IPS-11a (cell line): ENCODE results near the gene OBSCN.
"Not testable (repeated sequence)": the region's sequence is repeated elsewhere in the genome, so short reads cannot be mapped to it uniquely, and the experiment has no call there.

ENCODE experiments used
- H3K4me3 ChIP-seq: one replicate; pipeline ENCODE4 v1.5.1; 2013; ENCODE audit warnings: low read depth, low read length, control low read depth

Gene OBSCN

DNA sequence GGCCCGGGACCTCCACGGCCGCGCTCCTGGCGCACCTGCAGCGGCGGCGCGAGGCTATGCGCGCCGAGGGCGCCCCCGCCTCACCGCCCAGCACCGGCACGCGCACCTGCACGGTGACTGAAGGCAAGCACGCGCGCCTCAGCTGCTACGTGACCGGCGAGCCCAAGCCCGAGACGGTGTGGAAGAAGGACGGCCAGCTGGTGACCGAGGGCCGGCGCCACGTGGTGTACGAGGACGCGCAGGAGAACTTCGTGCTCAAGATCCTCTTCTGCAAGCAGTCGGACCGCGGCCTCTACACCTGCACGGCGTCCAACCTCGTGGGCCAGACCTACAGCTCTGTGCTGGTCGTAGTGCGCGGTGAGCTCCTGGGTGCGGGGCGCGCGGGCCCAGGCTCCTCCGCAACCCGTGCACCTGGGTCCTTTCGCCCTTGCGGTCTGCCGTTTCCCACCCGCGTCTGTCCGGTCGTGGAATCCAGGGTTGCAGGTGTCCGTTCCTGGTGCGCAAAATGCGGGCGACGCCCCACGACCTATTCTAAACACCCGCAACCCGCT is 4.6 kb downstream of the OBSCN start:
- peak overlapping the region; percentile 48 for H3K4me3 ChIP-seq

DNA sequence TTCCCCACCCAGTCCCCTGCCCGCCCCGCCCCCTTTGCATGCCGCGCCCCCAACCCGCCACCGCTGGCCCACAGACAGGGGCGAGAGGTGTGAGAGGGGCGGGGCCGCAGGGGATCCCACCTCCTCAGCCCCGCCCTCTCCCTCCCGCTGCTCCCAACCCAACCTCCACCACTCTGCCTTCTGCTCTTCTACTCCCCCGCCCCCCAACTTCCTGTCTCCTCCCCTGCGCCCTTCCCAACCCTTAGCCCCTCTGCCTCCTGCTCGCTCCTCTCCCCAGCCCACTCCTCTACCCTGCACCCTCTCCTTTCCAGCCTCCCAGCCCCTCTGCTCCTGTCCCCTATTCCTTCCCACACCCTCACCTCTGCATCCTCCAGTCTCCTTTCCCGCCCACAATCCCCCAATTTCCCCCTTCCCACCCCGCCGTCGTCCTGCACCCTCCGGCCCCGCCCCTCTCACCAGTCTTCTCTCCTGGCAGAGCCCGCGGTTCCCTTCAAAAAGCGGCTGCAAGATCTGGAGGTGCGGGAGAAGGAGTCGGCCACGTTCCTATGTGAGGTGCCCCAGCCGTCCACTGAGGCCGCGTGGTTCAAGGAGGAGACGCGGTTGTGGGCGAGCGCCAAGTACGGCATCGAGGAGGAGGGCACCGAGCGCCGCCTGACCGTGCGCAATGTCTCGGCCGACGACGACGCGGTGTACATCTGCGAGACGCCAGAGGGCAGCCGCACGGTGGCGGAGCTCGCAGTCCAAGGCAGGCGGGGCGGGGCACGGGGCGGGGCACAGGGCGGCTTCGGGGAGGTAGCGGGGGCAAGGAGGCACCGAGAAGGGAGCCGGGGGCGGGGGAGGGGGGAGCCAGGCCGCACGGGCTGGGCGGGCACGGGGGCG is 5.4 kb downstream of the OBSCN start:
- H3K4me3 ChIP-seq, result peak overlapping the region; percentile 72

DNA sequence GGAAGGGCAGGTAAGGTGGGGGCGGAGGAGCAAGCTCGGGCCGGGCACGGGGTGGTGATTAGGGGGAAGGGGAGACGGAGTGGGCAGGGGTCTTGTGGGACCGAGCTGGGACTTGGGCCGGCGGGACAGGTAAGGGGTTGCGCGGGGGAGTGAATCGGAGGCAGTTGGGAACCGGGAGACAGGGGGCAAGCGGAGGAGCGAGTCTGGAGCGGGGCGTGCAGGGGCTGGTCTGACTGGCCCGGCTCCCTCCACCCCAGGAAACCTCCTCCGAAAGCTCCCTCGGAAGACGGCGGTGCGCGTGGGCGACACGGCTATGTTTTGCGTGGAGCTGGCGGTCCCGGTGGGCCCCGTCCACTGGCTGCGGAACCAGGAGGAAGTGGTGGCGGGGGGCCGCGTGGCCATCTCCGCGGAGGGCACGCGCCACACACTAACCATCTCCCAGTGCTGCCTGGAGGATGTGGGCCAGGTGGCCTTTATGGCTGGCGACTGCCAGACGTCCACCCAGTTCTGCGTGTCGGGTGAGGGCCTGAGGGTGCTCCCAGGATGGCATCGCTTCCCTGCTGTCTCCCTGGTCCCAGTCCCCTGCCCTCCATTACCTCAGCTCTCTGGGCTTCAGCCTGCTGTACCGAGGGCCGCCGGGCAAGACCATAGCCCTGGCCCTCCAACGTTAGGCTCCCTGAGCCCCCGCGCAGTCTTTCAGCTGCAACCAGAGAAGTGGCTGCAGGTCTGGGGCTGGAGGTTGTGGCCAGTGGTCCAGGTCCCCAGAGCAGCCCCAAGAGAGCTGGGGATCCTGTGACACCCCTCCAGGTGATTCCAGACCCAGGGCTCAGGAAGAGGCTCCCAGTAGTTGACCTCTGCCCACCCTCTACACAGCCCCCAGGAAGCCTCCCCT is 6.3 kb downstream of the OBSCN start:
- H3K4me3 ChIP-seq, result peak overlapping the region; percentile 72

DNA sequence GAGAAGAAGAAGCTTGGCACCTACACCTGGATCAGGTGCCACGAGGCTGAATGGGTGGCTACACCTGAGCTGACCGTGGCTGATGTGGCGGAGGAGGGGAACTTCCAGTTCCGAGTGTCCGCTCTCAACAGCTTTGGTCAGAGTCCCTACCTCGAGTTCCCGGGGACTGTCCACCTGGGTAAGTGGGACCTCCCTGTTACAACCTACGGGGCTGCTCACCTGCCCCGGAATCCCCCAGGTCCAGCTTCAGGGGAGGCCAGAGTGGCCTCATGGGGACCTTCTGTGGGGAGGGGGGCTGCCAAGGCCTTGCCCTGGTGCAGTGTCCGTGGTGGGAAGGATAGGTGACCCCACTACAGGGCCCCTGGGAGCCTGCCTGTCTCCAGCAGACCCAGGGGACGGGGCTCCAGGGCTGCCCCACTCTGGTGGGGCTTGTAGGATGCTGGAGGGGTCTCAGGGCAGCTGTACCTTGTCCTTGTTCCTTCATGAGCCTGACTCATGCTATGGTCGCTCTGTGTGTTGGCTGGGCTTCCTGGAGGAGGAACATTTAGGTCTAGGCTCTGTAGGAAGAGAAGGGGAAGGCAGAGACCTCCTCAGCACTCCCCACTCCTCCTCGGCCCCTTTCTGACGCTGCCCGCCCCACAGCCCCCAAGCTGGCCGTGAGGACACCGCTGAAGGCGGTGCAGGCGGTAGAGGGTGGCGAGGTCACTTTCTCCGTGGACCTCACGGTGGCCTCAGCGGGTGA is 7.2 kb downstream of the OBSCN start:
- H3K4me3 ChIP-seq, result no peak overlapping the region

DNA sequence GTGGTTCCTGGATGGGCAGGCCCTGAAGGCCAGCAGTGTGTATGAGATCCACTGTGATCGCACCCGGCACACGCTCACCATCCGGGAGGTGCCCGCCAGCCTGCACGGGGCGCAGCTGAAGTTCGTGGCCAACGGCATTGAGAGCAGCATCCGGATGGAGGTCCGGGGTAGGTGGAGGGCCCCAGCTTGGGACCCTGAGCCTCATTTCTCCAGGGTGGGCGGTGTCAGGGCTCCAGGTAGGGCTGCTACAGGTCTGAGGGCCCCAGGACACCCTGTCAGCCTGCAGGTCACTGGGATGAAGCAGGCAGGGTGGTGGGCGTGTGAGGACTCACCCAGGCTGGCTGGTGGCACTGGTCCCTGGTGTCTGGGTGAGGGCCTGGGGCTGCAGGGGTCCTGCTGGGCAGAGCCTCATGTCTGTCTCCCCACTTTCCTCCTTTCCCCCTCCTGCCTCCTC is 7.8 kb downstream of the OBSCN start:
- no peak overlapping the region for H3K4me3 ChIP-seq

DNA sequence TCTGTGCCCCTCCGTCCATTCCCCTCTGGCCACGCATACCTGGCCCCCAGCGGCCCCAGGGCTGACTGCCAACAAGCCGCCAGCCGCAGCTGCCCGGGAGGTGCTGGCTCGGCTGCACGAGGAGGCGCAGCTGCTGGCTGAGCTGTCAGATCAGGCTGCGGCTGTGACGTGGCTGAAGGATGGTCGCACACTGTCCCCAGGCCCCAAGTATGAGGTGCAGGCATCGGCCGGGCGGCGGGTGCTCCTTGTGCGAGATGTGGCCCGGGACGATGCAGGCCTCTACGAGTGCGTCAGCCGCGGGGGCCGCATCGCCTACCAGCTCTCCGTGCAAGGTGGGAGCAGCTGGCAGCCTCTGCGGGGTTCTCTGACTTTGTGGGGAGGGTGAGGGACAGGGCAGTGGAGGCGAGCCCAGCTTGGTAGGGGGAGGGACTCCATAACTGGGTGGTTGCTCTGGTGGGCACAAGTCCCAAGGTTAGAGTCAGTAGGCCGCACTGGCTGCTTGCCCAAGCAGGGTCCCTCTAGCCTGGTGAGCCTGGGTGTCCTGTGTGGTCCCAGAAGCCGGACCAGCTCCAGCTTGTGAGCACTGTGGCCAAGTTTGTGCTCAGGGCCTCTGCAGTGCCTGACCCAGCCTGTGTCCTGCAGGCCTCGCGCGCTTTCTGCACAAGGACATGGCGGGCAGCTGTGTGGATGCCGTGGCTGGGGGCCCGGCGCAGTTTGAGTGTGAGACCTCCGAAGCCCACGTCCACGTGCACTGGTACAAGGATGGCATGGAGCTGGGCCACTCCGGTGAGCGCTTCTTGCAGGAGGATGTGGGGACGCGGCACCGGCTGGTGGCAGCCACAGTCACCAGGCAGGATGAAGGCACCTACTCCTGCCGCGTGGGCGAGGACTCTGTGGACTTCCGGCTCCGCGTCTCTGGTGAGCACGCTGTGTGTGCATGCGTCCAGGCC is 8.8 kb downstream of the OBSCN start:
- H3K4me3 ChIP-seq, result no peak overlapping the region

DNA sequence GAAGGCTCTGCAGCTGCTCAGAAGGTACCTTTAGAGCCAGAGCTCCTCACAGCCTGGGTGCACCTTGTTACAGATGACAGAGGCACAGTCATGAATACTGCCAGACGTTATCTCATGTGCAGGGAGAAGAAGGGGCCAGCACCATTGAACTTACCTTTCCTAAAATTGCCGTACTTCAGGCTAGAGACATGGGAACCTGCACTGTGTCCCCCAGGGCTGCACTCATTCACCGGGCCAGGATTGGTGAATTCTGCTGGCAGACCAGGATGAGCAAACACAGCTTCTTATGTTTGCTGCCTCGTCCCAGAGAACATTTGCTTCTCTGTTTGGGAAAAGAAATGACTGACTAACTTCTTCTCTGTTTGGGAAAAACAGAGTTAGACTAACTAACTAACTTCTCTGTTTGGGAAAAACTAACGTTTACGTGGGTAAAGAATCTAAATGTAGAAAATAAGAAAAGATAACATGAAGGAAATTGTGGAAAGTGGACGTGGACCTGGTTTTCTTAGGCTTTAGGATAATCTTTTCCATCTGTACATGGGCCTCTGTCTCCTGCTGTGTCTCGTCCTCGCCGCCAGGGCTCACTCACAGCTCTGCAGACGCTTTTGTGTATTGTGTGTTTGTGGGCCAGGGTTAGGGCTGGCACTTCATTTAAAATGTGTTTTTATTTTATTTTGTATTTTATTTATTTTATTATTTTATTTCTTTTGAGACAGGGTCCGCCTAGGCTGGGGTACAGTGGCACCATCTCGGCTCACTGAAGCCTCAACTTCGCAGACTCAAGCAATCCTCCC is 9.9 kb downstream of the OBSCN start:
- H3K4me3 ChIP-seq, result no peak overlapping the region

DNA sequence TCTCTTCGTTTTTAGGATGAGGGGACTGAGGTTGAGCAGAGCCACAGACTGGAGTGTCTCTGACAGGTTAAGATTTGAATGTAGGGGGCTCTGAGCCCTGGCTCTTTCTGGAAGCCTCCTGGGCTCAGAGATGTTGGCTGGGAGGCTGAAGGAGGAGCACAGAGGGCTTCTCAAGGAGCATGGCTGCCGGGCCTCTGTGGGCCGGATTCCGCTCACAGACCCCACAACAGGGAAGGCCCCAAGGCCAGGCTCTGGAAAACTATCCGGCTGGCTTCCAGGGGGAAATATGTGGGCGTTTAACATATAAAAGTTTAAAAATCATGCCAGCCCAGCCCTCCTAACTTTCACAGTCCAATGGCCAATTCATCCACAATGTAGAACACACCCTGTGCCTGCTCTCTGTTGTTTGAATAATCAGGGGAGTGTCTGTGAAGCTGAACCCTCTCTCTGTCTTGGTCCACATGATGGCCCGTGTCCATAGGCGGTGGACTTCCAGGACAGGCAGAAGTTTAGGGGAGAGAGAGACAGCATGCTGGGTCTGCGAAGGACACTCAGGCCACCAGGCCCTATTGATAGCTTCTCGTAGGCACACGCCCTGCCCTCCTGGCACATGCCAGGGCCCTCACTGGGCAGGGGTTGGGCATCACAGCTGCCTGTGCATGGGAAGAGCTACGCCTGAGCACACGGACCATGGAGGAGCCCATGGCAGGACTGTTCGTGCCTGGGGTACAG is 10.8 kb downstream of the OBSCN start:
- H3K4me3 ChIP-seq, result no peak overlapping the region

DNA sequence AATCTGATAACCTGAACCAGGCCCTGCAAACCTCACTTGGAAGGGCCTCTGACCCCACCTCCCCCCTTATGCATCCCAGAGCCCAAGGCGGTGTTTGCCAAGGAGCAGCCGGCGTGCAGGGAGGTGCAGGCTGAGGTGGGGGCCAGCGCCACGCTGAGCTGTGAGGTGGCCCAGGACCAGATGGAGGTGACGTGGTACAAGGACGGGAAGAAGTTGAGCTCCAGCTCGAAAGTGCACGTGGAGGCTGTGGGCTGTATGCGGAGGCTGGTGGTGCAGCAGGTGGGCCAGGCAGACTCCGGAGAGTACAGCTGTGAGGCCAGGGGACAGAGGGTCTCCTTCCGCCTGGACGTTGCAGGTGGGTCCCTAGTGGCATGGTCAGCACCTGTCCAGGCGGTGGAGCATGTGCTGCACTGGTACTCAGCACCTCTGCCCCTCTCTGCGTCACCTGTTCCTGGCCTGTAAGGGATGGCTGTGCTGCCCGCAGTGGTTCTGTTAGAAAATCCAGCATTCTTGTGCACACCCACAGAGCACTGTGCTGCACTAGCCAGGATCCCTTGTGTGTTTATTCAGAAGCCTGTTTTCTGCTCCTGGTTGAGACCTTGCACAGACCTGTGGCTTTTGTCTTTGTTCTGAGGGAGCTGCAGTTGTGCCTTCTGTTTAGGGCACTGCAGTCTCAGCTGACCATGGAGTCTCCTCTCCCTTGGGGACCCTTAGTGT is 11.6 kb downstream of the OBSCN start:
- H3K4me3 ChIP-seq, result no peak overlapping the region

DNA sequence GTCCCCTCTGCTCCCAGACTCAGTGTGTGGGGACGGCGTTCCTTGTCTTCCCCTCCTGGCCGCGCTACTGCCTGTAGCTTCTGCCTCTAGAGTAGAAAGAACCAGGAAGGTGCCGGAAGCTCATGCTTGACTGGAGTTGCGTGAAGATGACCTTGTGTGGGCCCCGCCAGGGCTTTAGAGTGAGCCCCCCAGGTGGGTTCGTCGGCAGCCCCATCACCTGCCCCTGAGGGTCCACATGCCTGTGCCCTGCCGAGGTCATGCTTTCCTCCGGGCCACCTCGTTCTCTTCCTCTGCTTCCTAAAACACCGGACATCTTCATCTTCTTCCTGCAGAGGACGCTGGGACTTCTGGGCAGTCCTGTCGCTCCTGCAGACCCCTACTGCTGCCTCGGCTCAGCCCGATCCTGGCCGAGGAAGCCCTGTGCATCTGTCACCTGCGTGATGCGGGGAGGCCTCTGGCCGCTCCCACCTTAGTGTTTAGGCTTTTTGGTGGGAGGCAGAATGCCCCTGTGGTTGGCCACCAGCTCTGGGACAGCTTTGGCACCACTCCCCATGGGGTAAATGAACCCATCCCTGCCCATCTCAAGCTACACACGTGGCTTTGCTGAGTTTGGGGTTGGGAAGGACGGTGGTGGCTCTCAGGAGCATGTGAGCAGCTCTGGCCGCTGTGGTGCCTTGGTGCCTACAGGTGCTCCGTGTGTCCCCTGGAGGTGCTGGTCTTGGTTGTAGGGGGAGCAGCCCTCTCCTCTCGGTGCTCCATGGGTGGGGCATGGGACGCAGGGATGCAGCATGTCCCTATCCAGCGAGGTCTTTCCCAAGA is 12.3 kb downstream of the OBSCN start:
- H3K4me3 ChIP-seq, result no peak overlapping the region

DNA sequence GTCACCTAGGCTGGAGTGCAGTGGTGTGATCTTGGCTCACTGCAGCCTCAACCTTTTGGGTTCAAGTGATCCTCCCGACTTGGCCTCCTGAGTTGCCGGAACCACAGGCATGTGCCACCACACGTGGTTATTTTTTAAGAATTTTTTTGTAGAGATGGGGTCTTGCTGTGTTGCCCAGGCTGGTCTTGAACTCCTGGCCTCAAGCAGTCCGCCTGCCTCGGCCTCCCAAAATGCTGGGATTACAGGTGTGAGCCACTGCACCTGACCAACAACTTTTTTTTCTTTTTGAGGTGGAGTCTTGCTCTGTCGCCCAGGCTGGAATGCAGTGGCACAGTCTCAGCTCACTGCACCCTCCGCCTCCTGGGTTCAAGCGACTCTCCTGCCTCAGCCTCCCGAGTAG is 13.3 kb downstream of the OBSCN start:
- H3K4me3 ChIP-seq, result not testable (repeated sequence)

DNA sequence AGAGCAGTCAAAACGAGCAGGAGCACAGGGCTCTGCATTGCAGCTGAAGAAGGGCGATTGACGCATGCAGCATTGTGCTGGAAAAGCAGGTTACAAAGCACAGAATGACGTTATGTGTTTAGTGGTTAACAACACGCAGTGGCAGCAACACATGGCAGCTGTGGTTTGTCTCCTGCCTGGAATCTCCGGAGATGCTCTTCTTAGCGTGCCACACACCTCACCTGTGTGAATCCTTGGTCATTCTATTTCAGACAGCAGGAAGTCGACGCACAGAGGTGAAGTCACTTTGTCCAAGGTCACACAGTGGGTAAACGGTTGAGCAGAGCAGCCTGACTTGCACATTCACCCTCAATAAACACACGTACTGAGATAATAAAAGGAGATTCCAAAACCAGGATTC is 14.7 kb downstream of the OBSCN start:
- H3K4me3 ChIP-seq, result no peak overlapping the region

DNA sequence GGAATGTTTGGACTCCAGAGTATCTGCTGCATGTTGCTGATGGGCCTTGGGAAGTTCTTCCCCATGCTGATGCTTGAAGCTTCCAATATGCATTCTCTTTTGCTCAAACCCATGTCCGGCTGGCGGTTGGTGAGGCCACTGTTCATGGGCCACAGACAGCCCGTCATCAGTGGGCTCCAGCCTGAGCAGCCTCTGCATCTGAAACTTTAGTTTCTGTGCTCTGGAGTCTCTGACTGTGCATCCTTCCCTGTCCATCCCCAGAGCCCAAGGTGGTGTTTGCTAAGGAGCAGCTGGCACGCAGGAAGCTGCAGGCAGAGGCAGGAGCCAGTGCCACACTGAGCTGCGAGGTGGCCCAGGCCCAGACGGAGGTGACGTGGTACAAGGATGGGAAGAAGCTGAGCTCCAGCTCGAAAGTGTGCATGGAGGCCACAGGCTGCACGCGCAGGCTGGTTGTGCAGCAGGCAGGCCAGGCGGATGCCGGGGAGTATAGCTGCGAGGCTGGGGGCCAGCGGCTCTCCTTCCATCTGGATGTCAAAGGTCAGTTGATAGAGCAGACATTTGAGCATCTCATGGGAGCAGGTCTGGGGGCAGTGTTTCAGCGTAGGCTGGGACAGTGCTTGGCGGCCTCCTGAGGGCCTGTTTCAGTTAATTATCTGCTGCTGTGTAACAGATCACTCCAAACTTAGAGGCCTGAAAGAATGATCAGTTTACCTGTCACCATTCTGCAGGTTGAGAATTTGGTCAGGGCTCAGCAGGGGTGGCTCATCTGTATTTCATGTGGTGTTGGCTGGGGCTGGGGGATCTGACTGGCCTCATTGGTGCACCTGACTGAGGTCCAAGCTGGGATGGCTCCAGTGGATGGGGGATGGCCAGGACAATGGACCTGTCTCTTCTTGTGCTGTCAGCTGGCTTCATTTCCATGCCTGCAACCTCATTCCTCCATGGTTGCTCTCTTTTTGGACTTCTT is 16.6 kb downstream of the OBSCN start:
- no peak overlapping the region for H3K4me3 ChIP-seq

DNA sequence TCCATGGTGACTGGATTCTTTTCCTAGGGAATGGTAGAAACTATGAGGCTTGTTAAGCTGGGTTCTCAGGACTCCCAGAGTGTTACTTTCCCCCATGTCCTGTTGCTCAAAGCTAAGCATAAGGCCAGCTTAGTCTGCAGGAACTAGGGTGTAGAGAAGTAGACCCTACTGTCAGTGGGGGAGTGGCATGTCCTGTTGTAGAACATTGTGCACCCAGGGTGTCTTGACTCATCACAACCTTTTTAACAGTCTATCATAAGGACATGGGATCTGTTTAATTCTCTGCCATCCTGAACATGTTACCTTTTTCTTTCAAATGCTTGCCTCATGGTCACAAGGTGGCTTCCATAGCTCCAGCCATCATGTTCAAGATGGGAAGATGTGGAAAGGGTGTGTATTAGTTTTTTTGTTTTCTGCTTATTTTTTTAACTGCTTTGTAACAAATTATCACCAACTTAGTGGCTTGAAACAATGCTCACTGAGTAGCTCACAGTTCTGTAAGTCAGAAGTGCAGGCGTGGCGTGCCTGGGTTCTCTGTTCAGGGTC is 17.4 kb downstream of the OBSCN start:
- H3K4me3 ChIP-seq, result no peak overlapping the region

DNA sequence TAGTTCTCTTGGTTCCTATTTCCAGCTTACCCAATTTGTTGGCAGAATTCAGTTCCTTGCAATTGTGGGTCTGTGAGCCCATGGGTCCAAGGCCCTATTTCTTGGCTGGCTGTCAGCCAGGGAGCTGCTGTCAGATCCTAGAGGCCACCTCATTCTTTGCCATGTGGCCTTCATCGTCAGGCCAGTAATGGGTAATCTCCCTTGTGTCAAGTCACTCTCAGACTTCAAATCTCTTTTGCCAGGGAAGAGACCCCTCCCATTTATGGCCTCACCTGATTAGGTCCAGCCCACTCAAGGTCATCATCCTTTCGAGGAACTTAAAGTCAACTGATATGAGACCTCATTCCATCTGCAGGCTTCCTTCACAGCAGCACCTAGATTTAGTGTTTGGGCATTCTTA is 17.9 kb downstream of the OBSCN start:
- H3K4me3 ChIP-seq, result no peak overlapping the region
